SK-N-SH (cell line): ENCODE data around the gene LTBP1.

Experiments used
- CTCF ChIP-seq: fragments of 200-600 bp; sonication (generic); IDR thresholded peaks from 2 replicates; pipeline ENCODE4 v1.6.1; 2017; ENCODE audit warnings: antibody characterized with exemption, mild to moderate bottlenecking, moderate library complexity
- FOXM1 ChIP-seq: IDR thresholded peaks from 2 replicates; pipeline ENCODE4 v1.4.0; 2012; ENCODE audit warnings: low read depth, mild to moderate bottlenecking

- TF ChIP-seq FOXM1 (no peak), CTCF (no peak)
Measured at GRCh38 chr2:33411765-33412164, 465.0 kb downstream of the LTBP1 start.
